ENCODE results near the gene ADAM12.
"Not testable (repeated sequence)": the region's sequence is repeated elsewhere in the genome, so short reads cannot be mapped to it uniquely, and the experiment has no call there.

The ADAM12 gene

GRCh38 chr10:126402721-126403695 is 14.7 kb upstream of the ADAM12 start:
- no peak for DNase-seq

- no peak for DNase-seq
Observed at GRCh38 chr10:126400641-126401040, 12.4 kb upstream of the ADAM12 start.

GRCh38 chr10:126398924-126399323 is 10.6 kb upstream of the ADAM12 start:
- DNase-seq = no peak

GRCh38 chr10:126398383-126398743 is 10.1 kb upstream of the ADAM12 start:
- DNase-seq = no peak

GRCh38 chr10:126397640-126398382 is 9.5 kb upstream of the ADAM12 start:
- DNase-seq = no peak

- DNase-seq = no peak
Observed at GRCh38 chr10:126397156-126397555, 8.9 kb upstream of the ADAM12 start.

- no peak for DNase-seq
Observed at GRCh38 chr10:126394948-126395347, 6.7 kb upstream of the ADAM12 start.

- DNase-seq = peak in 1 of 2 experiments; percentile 24
Observed at GRCh38 chr10:126393076-126393475, 4.8 kb upstream of the ADAM12 start.

- peak in 1 of 2 experiments; percentile 1 for DNase-seq
Observed at GRCh38 chr10:126392469-126392868, 4.2 kb upstream of the ADAM12 start.

GRCh38 chr10:126392068-126392467 is 3.8 kb upstream of the ADAM12 start:
- DNase-seq = no peak

- DNase-seq = peak; percentile 36 to 53
Observed at GRCh38 chr10:126391192-126391885, 3.1 kb upstream of the ADAM12 start.

- DNase-seq = no peak
Observed at GRCh38 chr10:126390324-126390723, 2.0 kb upstream of the ADAM12 start.

GRCh38 chr10:126387041-126387921 is 996 bp downstream of the ADAM12 start:
- peak in 1 of 2 experiments; percentile 24 for DNase-seq

- no peak for DNase-seq
Observed at GRCh38 chr10:126384269-126384873, 3.9 kb downstream of the ADAM12 start.

GRCh38 chr10:126380352-126381076 is 7.8 kb downstream of the ADAM12 start:
- peak in 1 of 2 experiments; percentile 45 for DNase-seq

GRCh38 chr10:126379166-126379565 is 9.1 kb downstream of the ADAM12 start:
- DNase-seq = not testable (repeated sequence)

GRCh38 chr10:126376956-126377355 is 11.3 kb downstream of the ADAM12 start:
- no peak for DNase-seq

- DNase-seq = peak in 1 of 2 experiments; percentile 7
Observed at GRCh38 chr10:126375926-126376554, 12.2 kb downstream of the ADAM12 start.

GRCh38 chr10:126375299-126375698 is 13.0 kb downstream of the ADAM12 start:
- DNase-seq = no peak

- DNase-seq = no peak
Observed at GRCh38 chr10:126374435-126374834, 13.8 kb downstream of the ADAM12 start.

All from NCI-H524 (cell line).